ENCODE data around the gene AMN1. TPM values are rescaled to one million over a fixed set of nuclear protein-coding genes. Genes with fewer than 3 reads are reported as not detected.
"Not testable (repeated sequence)": the region's sequence is repeated elsewhere in the genome, so short reads cannot be mapped to it uniquely, and the experiment has no call there.

AMN1 gene
- polyA plus RNA-seq, 1 experiment, result 4.2 TPM

DNA sequence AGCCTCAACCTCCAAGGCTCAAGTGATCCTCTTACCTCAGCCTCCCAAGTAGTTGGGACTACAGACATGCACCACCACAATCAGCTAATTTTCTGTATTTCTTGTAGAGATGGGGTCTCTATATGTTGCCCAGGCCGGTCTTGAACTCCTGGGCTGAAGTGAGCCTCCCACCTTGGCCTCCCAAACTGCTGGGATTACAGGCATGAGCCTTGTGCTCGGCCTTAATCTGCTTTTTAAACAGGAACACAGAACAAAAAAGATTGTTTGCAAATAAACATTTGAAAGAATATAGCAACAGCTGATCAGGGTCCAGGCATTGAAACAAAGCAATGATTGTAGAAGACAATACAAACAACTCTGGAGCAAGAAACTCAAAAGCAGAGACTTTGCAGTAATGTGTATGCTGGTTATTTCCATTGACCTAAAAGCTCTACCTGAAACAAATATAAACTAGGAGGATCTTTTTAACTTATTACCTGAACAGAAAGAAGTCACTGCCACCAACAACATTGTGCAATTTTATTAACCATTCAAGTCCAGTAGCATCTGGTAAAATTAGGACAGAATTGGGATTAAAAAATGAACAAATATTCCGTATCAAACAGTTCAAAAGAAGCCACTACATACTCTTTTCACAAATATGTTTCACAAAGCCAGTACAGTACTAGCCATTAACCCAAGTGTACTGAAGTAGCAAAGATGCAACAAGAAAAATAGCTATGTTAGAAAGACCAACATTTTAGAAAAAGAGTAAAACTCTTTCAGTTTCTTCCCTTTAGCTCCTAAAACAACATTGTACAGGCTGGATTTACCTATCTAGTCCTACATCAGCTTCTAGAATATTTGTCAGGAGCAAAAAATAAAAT is 14.2 kb downstream of the AMN1 start:
- H3K36me3 ChIP-seq (ENCODE audit: control insufficient read depth, insufficient read depth, low read length), result no peaks in the 10 kb centered on the region

DNA sequence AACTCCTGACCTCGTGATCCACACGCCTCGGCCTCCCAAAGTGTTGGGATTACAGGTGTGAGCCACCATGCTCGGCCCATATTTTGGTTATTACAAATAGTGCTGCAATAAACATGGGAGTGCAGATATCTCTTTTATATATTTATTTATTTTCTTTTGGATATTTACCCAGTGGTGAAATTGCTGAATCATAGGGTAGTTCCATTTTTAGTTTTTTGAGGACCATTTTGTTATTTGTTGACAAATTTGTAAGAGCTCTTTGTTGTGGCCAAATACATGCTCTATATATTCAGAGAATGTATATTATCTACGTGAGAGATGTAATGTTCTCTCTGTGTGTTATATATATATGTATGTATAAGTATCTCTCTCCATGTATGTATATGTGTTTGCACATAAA is 15.9 kb downstream of the AMN1 start:
- no peak overlapping the region for H3K4me3 ChIP-seq (ENCODE audit: low read depth, low read length)
- DNase-seq (ENCODE audit: low read depth), result no peak
- no peaks in the 10 kb centered on the region for H3K36me3 ChIP-seq (ENCODE audit: control insufficient read depth, insufficient read depth, low read length)
- TF ChIP-seq, protein P1, sequence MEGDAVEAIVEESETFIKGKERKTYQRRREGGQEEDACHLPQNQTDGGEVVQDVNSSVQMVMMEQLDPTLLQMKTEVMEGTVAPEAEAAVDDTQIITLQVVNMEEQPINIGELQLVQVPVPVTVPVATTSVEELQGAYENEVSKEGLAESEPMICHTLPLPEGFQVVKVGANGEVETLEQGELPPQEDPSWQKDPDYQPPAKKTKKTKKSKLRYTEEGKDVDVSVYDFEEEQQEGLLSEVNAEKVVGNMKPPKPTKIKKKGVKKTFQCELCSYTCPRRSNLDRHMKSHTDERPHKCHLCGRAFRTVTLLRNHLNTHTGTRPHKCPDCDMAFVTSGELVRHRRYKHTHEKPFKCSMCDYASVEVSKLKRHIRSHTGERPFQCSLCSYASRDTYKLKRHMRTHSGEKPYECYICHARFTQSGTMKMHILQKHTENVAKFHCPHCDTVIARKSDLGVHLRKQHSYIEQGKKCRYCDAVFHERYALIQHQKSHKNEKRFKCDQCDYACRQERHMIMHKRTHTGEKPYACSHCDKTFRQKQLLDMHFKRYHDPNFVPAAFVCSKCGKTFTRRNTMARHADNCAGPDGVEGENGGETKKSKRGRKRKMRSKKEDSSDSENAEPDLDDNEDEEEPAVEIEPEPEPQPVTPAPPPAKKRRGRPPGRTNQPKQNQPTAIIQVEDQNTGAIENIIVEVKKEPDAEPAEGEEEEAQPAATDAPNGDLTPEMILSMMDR (IDR thresholded peaks at IDR 0.05; ENCODE audit: insufficient read depth, low read depth, low read length), result no peak
- ChIA-PET CTCF (no interaction called here), POLR2A (no interaction called here)
- no peaks in the 10 kb centered on the region for H3K27me3 ChIP-seq (ENCODE audit: control insufficient read depth, insufficient read depth, low read length)

More for the DNA sequence above, 14.2 kb downstream of the AMN1 start:
- TF ChIP-seq, protein P1 (IDR thresholded peaks at IDR 0.05; ENCODE audit: insufficient read depth, low read depth, low read length), result no peak
- H3K4me3 ChIP-seq (ENCODE audit: low read depth, low read length), result no peak overlapping the region
- DNase-seq (ENCODE audit: low read depth), result no peak
- ChIA-PET POLR2A (no interaction called here), CTCF (no interaction called here)
- H3K27me3 ChIP-seq (ENCODE audit: control insufficient read depth, insufficient read depth, low read length), result no peaks in the 10 kb centered on the region

DNA sequence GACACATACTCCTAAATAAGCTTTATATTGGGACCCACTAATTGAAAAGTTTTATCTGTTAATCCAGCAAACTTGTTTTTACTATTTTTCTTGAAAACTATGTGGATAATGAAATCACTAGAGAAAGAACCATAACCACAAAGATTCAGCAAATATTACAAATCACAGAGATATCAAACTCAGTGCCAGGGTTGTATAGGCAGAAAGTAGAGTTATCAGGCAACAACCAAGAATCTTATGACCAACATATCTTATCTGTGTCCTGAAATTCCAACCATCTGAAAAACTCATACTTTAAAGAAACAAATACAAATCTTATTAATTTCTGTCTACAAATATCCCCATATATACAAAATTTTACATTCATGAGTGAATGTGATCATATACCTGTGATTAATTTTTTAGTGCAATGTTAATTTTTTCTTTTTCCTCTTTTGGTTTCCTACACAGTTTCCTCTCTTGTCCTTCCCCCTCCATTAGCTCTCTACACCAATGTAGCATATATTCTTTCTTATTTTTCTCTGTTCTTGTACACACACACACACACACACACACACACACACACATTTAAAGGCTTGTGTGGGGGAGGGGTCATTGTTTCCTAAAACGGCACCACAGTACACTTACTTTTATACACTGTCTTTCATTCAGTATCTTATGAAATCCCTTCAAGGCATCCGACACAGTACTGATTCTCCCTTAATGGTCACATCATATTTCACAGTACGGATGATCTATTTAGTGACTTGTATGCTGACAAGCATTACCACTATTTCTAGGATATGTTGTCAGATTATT is 18.6 kb downstream of the AMN1 start:
- DNase-seq (ENCODE audit: low read depth), result no peak
- CTCF ChIA-PET, result no interaction called here
- H3K36me3 ChIP-seq (ENCODE audit: control insufficient read depth, insufficient read depth, low read length), result no peaks in the 10 kb centered on the region
- TF ChIP-seq, protein P1 (IDR thresholded peaks at IDR 0.05; ENCODE audit: insufficient read depth, low read depth, low read length), result no peak
- no peak overlapping the region for H3K4me3 ChIP-seq (ENCODE audit: low read depth, low read length)
- POLR2A ChIA-PET, result no interaction called here
- no peaks in the 10 kb centered on the region for H3K27me3 ChIP-seq (ENCODE audit: control insufficient read depth, insufficient read depth, low read length)

DNA sequence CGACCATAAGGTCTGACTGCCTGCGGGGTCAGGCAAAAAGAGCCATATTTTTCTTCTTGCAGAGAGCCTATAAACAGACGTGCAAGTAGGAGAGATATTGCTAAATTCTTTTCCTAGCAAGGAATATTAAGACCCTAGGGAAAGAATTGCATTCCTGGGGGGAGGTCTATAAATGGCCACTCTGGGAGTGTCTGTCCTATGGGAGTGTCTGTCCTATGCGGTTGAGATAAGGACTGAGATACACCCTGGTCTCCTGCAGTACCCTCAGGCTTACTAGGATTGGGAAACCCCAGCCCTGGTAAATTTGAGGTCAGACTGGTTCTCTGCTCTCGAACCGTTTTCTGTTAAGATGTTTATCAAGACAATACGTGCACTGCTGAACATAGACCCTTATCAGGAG is 20.7 kb downstream of the AMN1 start:
- H3K27me3 ChIP-seq (ENCODE audit: control insufficient read depth, insufficient read depth, low read length); CTCF ChIA-PET; H3K36me3 ChIP-seq (ENCODE audit: control insufficient read depth, insufficient read depth, low read length); POLR2A ChIA-PET; H3K4me3 ChIP-seq (ENCODE audit: low read depth, low read length); DNase-seq (ENCODE audit: low read depth): not testable (repeated sequence)

DNA sequence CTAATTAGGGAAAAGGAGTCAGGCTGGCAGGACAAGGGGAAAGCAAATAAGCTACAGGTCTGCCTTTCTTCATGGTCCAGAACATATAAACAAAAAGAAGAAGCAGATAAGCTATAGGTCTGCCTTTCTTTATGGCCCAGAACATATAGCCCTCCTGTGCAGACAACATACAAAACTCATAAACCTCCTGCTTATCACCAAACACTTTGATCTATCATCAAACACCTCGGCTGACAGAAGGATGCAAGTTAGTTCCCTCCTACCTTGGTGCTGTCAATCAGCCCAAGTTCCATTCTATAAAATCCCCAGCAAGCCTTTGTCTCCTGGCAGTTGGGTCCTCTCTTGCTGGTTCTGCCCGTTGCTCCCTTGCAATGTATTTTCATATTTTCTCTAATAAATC is 23.2 kb downstream of the AMN1 start:
- DNase-seq (ENCODE audit: low read depth), result no peak
- no peaks in the 10 kb centered on the region for H3K36me3 ChIP-seq (ENCODE audit: control insufficient read depth, insufficient read depth, low read length)
- no peaks in the 10 kb centered on the region for H3K27me3 ChIP-seq (ENCODE audit: control insufficient read depth, insufficient read depth, low read length)
- no peak overlapping the region for H3K4me3 ChIP-seq (ENCODE audit: low read depth, low read length)
- POLR2A ChIA-PET, result no interaction called here
- TF ChIP-seq, protein P1 (IDR thresholded peaks at IDR 0.05; ENCODE audit: insufficient read depth, low read depth, low read length), result no peak
- CTCF ChIA-PET, result no interaction called here
